Loucy (cell line): ENCODE results near the gene PCSK5.

Experiments
- H2AFZ ChIP-seq: fragments of 200-600 bp; sonication (generic); 2 replicates; pipeline ENCODE4 v1.6.0; 2016; ENCODE audit warnings: antibody characterized with exemption, mild to moderate bottlenecking, low read length, moderate library complexity
- H3F3A ChIP-seq: fragments of 200-600 bp; 2 replicates; pipeline ENCODE4 v1.6.0; 2016; ENCODE audit warnings: antibody characterized with exemption, low read depth, mild to moderate bottlenecking
- H3K27me3 ChIP-seq: fragments of 200-600 bp; sonication (generic); 2 replicates; pipeline ENCODE4 v1.6.1; 2014; ENCODE audit warnings: low read length, mild to moderate bottlenecking; ENCODE audit not compliant: insufficient read depth, poor library complexity, severe bottlenecking
- H3K36me3 ChIP-seq: fragments of 200-600 bp; sonication (generic); 2 replicates; pipeline ENCODE4 v1.6.1; 2016; ENCODE audit warnings: low read length; ENCODE audit not compliant: insufficient read depth
- H3K4me1 ChIP-seq: fragments of 200-600 bp; sonication (generic); 2 replicates; pipeline ENCODE4 v1.5.1; 2014; ENCODE audit warnings: low read length, mild to moderate bottlenecking; ENCODE audit not compliant: insufficient read depth, poor library complexity, severe bottlenecking
- H3K4me2 ChIP-seq: fragments of 200-600 bp; sonication (generic); 2 replicates; pipeline ENCODE4 v1.6.0; 2014; ENCODE audit warnings: antibody characterized with exemption, low read length, low read depth, mild to moderate bottlenecking; ENCODE audit not compliant: poor library complexity, severe bottlenecking
- H3K4me3 ChIP-seq: fragments of 200-600 bp; sonication (generic); 2 replicates; pipeline ENCODE4 v1.5.1; 2014; ENCODE audit warnings: low read length, mild to moderate bottlenecking, mixed read lengths; ENCODE audit not compliant: poor library complexity, severe bottlenecking
- H3K79me2 ChIP-seq: fragments of 200-600 bp; sonication (generic); 2 replicates; pipeline ENCODE4 v1.6.1; 2014; ENCODE audit warnings: low read length; ENCODE audit not compliant: insufficient read depth
- H3K9ac ChIP-seq: fragments of 200-600 bp; sonication (generic); 2 replicates; pipeline ENCODE4 v1.6.0; 2014; ENCODE audit warnings: mild to moderate bottlenecking, low read depth, low read length, moderate library complexity; ENCODE audit not compliant: poor library complexity, severe bottlenecking
- H3K9me2 ChIP-seq: fragments of 200-600 bp; sonication (generic); replicated peaks from 2 replicates; pipeline ENCODE4 v1.6.1; 2016; ENCODE audit warnings: low read depth, low read length, mixed read lengths
- H3K9me3 ChIP-seq: fragments of 200-600 bp; sonication (generic); 2 replicates; pipeline ENCODE4 v1.6.1; 2014; ENCODE audit warnings: mild to moderate bottlenecking, antibody characterized with exemption, low read length, low read depth; ENCODE audit not compliant: insufficient read depth
- H4K20me1 ChIP-seq: fragments of 200-600 bp; sonication (generic); 2 replicates; pipeline ENCODE4 v1.6.0; 2014; ENCODE audit warnings: antibody characterized with exemption, low read length, mild to moderate bottlenecking; ENCODE audit not compliant: insufficient read depth, poor library complexity, severe bottlenecking
- EZH2phosphoT487 ChIP-seq: fragments of 200-600 bp; IDR thresholded peaks from 2 replicates; pipeline ENCODE4 v1.6.1; 2018; ENCODE audit warnings: antibody characterized with exemption, mild to moderate bottlenecking, moderate library complexity, borderline replicate concordance
- TF ChIP-seq, protein P1 (sequence below): fragments of 200-600 bp; sonication (generic); conservative IDR thresholded peaks from 2 replicates; pipeline ENCODE4 v1.5.1; 2014; ENCODE audit warnings: mild to moderate bottlenecking, antibody characterized with exemption, low read length

PCSK5 gene

DNA sequence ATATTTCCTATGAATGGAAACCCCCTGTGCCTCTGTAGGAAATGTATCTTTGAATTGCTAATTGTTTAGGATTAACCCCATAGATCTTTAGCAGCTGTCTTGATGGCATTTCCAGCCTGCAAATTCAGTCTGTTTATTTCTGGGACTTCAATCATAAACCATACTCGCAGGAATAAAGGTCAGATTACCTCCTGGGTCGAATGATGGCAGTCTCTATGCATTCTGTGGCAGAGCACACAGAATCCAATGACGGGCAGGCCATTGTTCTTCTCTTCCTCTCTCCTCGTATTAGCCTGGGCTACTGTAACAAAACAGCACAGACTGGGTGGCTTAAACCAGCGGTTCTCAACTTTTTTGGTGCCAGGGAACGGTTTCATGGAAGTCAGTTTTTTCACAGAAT, 199.9 kb downstream of the PCSK5 start:
- Histone ChIP-seq H4K20me1 (no peaks in the 10 kb centered on the region), H3K9me2 (no peaks in the 10 kb centered on the region), H3K79me2 (no peaks in the 10 kb centered on the region), H3K27me3 (no peaks in the 10 kb centered on the region), H3K4me3 (no peak overlapping the region), H3K9ac (no peak overlapping the region), H2AFZ (no peak overlapping the region), H3F3A (no peaks in the 10 kb centered on the region), H3K36me3 (no peaks in the 10 kb centered on the region), H3K4me1 (no peaks in the 10 kb centered on the region), H3K4me2 (no peak overlapping the region), H3K9me3 (no peaks in the 10 kb centered on the region)
- TF ChIP-seq, protein P1, sequence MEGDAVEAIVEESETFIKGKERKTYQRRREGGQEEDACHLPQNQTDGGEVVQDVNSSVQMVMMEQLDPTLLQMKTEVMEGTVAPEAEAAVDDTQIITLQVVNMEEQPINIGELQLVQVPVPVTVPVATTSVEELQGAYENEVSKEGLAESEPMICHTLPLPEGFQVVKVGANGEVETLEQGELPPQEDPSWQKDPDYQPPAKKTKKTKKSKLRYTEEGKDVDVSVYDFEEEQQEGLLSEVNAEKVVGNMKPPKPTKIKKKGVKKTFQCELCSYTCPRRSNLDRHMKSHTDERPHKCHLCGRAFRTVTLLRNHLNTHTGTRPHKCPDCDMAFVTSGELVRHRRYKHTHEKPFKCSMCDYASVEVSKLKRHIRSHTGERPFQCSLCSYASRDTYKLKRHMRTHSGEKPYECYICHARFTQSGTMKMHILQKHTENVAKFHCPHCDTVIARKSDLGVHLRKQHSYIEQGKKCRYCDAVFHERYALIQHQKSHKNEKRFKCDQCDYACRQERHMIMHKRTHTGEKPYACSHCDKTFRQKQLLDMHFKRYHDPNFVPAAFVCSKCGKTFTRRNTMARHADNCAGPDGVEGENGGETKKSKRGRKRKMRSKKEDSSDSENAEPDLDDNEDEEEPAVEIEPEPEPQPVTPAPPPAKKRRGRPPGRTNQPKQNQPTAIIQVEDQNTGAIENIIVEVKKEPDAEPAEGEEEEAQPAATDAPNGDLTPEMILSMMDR, result no peak
- no peak for TF ChIP-seq EZH2phosphoT487

DNA sequence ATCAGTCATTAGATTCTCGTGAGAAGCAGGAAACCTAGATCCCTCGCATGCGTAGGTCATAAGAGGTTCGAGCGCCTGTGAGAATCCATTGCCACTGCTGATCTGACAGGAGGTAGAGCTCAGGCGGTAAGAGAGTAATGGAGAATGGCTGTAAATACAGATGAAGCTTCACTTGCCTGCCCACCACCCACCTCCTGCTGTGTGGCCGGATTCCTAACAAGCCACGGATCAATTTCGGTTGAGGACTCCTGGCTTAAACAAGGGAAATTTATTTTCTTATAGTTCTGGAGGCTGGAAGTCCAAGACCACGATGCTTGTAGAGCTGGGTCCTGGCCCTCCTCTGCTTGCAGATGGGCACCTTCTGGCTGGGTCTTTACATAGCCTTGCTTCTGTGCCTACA, 200.4 kb downstream of the PCSK5 start:
- Histone ChIP-seq H3K9ac (no peak overlapping the region), H3K9me3 (no peaks in the 10 kb centered on the region), H3K36me3 (no peaks in the 10 kb centered on the region), H3K4me1 (no peaks in the 10 kb centered on the region), H3K79me2 (no peaks in the 10 kb centered on the region), H3F3A (no peaks in the 10 kb centered on the region), H3K9me2 (no peaks in the 10 kb centered on the region), H2AFZ (no peak overlapping the region), H3K4me3 (no peak overlapping the region), H3K4me2 (no peak overlapping the region), H4K20me1 (no peaks in the 10 kb centered on the region), H3K27me3 (no peaks in the 10 kb centered on the region)
- TF ChIP-seq, protein P1, result no peak
- TF ChIP-seq EZH2phosphoT487, result no peak

DNA sequence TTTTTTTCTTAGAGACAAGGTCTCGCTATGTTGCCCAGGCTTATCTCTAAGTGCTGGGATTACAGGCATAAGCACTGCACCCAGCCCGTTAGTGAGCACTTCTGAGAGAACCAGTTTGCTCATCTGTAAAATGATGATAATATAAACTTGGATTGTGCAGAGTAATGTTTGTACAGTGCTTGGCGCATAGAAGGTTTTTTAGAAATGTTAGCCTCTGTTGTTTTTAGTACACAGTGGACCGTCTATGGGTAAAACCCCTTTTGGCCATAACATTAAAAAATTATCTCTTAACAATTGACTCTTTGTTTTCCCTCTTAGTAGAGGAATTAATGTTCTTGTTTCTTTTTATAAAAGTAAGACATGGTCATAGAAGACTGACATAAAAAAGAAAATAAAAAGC, 202.1 kb downstream of the PCSK5 start:
- Histone ChIP-seq H3K9me3 (no peaks in the 10 kb centered on the region), H3K9ac (no peak overlapping the region), H3F3A (no peaks in the 10 kb centered on the region), H3K4me1 (no peaks in the 10 kb centered on the region), H3K79me2 (no peaks in the 10 kb centered on the region), H3K27me3 (no peaks in the 10 kb centered on the region), H2AFZ (no peak overlapping the region), H3K9me2 (no peaks in the 10 kb centered on the region), H3K36me3 (no peaks in the 10 kb centered on the region), H3K4me3 (no peak overlapping the region), H4K20me1 (no peaks in the 10 kb centered on the region), H3K4me2 (no peak overlapping the region)
- no peak for TF ChIP-seq EZH2phosphoT487
- TF ChIP-seq, protein P1, result no peak
